Measurements from ENCODE around the gene GTF3C5. TPM values are rescaled to one million over a fixed set of nuclear protein-coding genes. Genes with fewer than 3 reads are reported as not detected.
A peak's percentile ranks its signal among the peaks of the same experiment; 100 is the strongest.

GTF3C5 gene
- total RNA-seq, 1 experiment from 2014 or later: 104 TPM

DNA sequence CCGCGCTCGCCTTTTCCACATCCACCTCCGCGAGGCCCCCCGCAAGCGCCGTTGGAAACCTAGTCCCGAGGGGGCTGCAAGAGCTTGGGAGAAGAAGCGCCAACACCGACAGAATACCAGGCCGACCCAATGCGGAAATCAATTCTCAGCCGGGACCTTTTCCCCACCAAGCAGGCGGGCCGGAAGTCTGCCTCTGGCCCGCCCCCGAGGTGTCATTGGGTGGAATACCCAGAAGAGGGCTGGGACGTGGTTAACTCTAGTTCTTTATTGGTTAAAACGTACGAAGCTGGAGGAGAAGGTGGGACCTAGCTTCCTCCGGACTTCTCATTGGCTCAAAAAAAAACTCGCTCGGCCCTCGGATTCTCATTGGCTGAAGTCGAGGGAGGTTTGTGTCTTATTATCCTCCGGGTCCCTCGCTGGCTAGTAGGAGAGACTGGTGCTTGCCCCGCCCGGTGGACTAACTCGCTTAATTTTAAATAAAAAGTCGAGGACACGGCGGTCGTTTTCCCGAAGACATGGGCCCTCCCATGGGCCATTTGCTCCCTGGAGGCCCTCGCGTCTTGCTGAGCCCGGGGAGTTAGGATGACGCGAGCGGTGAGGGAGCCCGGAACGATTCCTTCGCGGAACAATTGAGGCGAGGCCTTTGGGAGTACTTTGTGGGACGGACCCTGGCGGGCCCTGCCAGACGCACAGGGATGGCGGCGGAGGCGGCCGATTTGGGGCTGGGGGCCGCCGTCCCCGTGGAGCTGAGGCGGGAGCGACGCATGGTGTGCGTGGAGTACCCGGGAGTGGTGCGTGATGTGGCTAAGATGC is at the start of gene GTF3C5 (continued):
- TF ChIP-seq, protein P1, sequence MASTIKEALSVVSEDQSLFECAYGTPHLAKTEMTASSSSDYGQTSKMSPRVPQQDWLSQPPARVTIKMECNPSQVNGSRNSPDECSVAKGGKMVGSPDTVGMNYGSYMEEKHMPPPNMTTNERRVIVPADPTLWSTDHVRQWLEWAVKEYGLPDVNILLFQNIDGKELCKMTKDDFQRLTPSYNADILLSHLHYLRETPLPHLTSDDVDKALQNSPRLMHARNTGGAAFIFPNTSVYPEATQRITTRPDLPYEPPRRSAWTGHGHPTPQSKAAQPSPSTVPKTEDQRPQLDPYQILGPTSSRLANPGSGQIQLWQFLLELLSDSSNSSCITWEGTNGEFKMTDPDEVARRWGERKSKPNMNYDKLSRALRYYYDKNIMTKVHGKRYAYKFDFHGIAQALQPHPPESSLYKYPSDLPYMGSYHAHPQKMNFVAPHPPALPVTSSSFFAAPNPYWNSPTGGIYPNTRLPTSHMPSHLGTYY (CRISPR knock-in tag; IDR thresholded peaks at IDR 0.05): no peak
- TF ChIP-seq, protein P2, sequence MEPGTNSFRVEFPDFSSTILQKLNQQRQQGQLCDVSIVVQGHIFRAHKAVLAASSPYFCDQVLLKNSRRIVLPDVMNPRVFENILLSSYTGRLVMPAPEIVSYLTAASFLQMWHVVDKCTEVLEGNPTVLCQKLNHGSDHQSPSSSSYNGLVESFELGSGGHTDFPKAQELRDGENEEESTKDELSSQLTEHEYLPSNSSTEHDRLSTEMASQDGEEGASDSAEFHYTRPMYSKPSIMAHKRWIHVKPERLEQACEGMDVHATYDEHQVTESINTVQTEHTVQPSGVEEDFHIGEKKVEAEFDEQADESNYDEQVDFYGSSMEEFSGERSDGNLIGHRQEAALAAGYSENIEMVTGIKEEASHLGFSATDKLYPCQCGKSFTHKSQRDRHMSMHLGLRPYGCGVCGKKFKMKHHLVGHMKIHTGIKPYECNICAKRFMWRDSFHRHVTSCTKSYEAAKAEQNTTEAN (CRISPR knock-in tag; IDR thresholded peaks at IDR 0.05): peak; percentile 82; the same call in 1 of the 2 replicates
- TF ChIP-seq, protein P3, sequence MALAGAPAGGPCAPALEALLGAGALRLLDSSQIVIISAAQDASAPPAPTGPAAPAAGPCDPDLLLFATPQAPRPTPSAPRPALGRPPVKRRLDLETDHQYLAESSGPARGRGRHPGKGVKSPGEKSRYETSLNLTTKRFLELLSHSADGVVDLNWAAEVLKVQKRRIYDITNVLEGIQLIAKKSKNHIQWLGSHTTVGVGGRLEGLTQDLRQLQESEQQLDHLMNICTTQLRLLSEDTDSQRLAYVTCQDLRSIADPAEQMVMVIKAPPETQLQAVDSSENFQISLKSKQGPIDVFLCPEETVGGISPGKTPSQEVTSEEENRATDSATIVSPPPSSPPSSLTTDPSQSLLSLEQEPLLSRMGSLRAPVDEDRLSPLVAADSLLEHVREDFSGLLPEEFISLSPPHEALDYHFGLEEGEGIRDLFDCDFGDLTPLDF (CRISPR knock-in tag; IDR thresholded peaks at IDR 0.05): no peak
- TF ChIP-seq, protein P4, sequence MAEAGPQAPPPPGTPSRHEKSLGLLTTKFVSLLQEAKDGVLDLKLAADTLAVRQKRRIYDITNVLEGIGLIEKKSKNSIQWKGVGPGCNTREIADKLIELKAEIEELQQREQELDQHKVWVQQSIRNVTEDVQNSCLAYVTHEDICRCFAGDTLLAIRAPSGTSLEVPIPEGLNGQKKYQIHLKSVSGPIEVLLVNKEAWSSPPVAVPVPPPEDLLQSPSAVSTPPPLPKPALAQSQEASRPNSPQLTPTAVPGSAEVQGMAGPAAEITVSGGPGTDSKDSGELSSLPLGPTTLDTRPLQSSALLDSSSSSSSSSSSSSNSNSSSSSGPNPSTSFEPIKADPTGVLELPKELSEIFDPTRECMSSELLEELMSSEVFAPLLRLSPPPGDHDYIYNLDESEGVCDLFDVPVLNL (CRISPR knock-in tag; IDR thresholded peaks at IDR 0.05; ENCODE audit: borderline replicate concordance, low read depth): peak; percentile 88
- TF ChIP-seq ETV6 (CRISPR knock-in tag; IDR thresholded peaks at IDR 0.05): peak; percentile 75; the same call in 1 of the 2 replicates
- TF ChIP-seq ATF1 (CRISPR knock-in tag; IDR thresholded peaks at IDR 0.05): no peak
- peak; percentile 87; the same call in 1 of the 2 replicates for TF ChIP-seq FOXP1 (CRISPR knock-in tag; IDR thresholded peaks at IDR 0.05; ENCODE audit: borderline replicate concordance)
- TF ChIP-seq TEAD4 (CRISPR knock-in tag; IDR thresholded peaks at IDR 0.05): no peak; the same call in 1 of the 2 replicates
- 0 out of 2 replicates have a peak, but pooled peaks have one; percentile 32 for TF ChIP-seq CREB1 (CRISPR knock-in tag; IDR thresholded peaks at IDR 0.05)
- peak; percentile 52; the same call in 1 of the 2 replicates for TF ChIP-seq SMAD3 (CRISPR knock-in tag; IDR thresholded peaks at IDR 0.05; ENCODE audit: borderline replicate concordance)
- TF ChIP-seq TEAD1 (CRISPR knock-in tag; IDR thresholded peaks at IDR 0.05): peak; percentile 66; the same call in 1 of the 2 replicates
- TF ChIP-seq, protein P5, sequence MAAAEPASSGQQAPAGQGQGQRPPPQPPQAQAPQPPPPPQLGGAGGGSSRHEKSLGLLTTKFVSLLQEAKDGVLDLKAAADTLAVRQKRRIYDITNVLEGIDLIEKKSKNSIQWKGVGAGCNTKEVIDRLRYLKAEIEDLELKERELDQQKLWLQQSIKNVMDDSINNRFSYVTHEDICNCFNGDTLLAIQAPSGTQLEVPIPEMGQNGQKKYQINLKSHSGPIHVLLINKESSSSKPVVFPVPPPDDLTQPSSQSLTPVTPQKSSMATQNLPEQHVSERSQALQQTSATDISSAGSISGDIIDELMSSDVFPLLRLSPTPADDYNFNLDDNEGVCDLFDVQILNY (CRISPR knock-in tag; IDR thresholded peaks at IDR 0.05): peak; percentile 79
- TF ChIP-seq HMGA2 (CRISPR knock-in tag; IDR thresholded peaks at IDR 0.05): no peak
- TF ChIP-seq, protein P6, sequence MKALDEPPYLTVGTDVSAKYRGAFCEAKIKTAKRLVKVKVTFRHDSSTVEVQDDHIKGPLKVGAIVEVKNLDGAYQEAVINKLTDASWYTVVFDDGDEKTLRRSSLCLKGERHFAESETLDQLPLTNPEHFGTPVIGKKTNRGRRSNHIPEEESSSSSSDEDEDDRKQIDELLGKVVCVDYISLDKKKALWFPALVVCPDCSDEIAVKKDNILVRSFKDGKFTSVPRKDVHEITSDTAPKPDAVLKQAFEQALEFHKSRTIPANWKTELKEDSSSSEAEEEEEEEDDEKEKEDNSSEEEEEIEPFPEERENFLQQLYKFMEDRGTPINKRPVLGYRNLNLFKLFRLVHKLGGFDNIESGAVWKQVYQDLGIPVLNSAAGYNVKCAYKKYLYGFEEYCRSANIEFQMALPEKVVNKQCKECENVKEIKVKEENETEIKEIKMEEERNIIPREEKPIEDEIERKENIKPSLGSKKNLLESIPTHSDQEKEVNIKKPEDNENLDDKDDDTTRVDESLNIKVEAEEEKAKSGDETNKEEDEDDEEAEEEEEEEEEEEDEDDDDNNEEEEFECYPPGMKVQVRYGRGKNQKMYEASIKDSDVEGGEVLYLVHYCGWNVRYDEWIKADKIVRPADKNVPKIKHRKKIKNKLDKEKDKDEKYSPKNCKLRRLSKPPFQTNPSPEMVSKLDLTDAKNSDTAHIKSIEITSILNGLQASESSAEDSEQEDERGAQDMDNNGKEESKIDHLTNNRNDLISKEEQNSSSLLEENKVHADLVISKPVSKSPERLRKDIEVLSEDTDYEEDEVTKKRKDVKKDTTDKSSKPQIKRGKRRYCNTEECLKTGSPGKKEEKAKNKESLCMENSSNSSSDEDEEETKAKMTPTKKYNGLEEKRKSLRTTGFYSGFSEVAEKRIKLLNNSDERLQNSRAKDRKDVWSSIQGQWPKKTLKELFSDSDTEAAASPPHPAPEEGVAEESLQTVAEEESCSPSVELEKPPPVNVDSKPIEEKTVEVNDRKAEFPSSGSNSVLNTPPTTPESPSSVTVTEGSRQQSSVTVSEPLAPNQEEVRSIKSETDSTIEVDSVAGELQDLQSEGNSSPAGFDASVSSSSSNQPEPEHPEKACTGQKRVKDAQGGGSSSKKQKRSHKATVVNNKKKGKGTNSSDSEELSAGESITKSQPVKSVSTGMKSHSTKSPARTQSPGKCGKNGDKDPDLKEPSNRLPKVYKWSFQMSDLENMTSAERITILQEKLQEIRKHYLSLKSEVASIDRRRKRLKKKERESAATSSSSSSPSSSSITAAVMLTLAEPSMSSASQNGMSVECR (CRISPR knock-in tag; IDR thresholded peaks at IDR 0.05; ENCODE audit: borderline replicate concordance): peak; percentile 82; the same call in 1 of the 2 replicates
- TF ChIP-seq, protein P7, sequence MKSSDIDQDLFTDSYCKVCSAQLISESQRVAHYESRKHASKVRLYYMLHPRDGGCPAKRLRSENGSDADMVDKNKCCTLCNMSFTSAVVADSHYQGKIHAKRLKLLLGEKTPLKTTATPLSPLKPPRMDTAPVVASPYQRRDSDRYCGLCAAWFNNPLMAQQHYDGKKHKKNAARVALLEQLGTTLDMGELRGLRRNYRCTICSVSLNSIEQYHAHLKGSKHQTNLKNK (CRISPR knock-in tag; IDR thresholded peaks at IDR 0.05): no peak
- TF ChIP-seq, protein P8, sequence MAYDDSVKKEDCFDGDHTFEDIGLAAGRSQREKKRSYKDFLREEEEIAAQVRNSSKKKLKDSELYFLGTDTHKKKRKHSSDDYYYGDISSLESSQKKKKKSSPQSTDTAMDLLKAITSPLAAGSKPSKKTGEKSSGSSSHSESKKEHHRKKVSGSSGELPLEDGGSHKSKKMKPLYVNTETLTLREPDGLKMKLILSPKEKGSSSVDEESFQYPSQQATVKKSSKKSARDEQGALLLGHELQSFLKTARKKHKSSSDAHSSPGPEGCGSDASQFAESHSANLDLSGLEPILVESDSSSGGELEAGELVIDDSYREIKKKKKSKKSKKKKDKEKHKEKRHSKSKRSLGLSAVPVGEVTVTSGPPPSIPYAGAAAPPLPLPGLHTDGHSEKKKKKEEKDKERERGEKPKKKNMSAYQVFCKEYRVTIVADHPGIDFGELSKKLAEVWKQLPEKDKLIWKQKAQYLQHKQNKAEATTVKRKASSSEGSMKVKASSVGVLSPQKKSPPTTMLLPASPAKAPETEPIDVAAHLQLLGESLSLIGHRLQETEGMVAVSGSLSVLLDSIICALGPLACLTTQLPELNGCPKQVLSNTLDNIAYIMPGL (CRISPR knock-in tag; IDR thresholded peaks at IDR 0.05): peak; percentile 74
- 0 out of 2 replicates have a peak, but pooled peaks have one; percentile 28 for TF ChIP-seq ZNF317 (CRISPR knock-in tag; IDR thresholded peaks at IDR 0.05; ENCODE audit: borderline replicate concordance, low read depth)
- no peak for TF ChIP-seq RORB (CRISPR knock-in tag; IDR thresholded peaks at IDR 0.05)
- TF ChIP-seq ZNF138 (CRISPR knock-in tag; conservative IDR thresholded peaks at IDR 0.05): no peak
- TF ChIP-seq CREM (CRISPR knock-in tag; IDR thresholded peaks at IDR 0.05): peak; percentile 84
- TF ChIP-seq ZNF263 (CRISPR knock-in tag; IDR thresholded peaks at IDR 0.05; ENCODE audit: low read depth): no peak
- TF ChIP-seq FOXK1 (CRISPR knock-in tag; IDR thresholded peaks at IDR 0.05): peak; percentile 91
- TF ChIP-seq JUN (CRISPR knock-in tag; IDR thresholded peaks at IDR 0.05): 0 out of 2 replicates have a peak, but pooled peaks have one; percentile 89
- TF ChIP-seq ZNF671 (CRISPR knock-in tag; IDR thresholded peaks at IDR 0.05): no peak; the same call in 1 of the 2 replicates
- TF ChIP-seq ZNF416 (CRISPR knock-in tag; IDR thresholded peaks at IDR 0.05): no peak

Measured in WTC11 (cell line).